IPS DF 6.9 (cell line): Measurements from ENCODE around the gene BTBD6.

Experiments
- DNase-seq: peaks from one replicate; pipeline ENCODE4 v3.0.0-alpha.2; 2013; ENCODE audit warnings: low read depth, low spot score
- H3K27ac ChIP-seq: one replicate; pipeline ENCODE4 v1.5.1; 2013; ENCODE audit warnings: low read length, control low read depth
- H3K27me3 ChIP-seq: 2 replicates; pipeline ENCODE4 v1.6.1; 2013; ENCODE audit warnings: mild to moderate bottlenecking, low read length; ENCODE audit not compliant: control insufficient read depth, insufficient read depth
- H3K36me3 ChIP-seq: 2 replicates; pipeline ENCODE4 v1.6.1; 2013; ENCODE audit warnings: low read length; ENCODE audit not compliant: control insufficient read depth, insufficient read depth
- H3K4me1 ChIP-seq: 2 replicates; pipeline ENCODE4 v1.6.1; 2013; ENCODE audit warnings: low read length; ENCODE audit not compliant: control insufficient read depth, insufficient read depth
- H3K4me3 ChIP-seq: 2 replicates; pipeline ENCODE4 v1.5.1; 2013; ENCODE audit warnings: mild to moderate bottlenecking, low read length
- H3K9me3 ChIP-seq: 2 replicates; pipeline ENCODE4 v1.6.1; 2013; ENCODE audit warnings: low read length, inconsistent platforms; ENCODE audit not compliant: control insufficient read depth, insufficient read depth
- WGBS: extraction: QIAGEN DNeasy Blood & Tissue Kit; methylation state at CpG from one replicate; pipeline ENCODE4 v1.1.7; 2013; ENCODE audit warnings: mixed read lengths, missing lambda C conversion rate; ENCODE audit not compliant: insufficient read length, insufficient coverage; 5-methylcytosine and 5-hydroxymethylcytosine counted together

Gene BTBD6

DNA sequence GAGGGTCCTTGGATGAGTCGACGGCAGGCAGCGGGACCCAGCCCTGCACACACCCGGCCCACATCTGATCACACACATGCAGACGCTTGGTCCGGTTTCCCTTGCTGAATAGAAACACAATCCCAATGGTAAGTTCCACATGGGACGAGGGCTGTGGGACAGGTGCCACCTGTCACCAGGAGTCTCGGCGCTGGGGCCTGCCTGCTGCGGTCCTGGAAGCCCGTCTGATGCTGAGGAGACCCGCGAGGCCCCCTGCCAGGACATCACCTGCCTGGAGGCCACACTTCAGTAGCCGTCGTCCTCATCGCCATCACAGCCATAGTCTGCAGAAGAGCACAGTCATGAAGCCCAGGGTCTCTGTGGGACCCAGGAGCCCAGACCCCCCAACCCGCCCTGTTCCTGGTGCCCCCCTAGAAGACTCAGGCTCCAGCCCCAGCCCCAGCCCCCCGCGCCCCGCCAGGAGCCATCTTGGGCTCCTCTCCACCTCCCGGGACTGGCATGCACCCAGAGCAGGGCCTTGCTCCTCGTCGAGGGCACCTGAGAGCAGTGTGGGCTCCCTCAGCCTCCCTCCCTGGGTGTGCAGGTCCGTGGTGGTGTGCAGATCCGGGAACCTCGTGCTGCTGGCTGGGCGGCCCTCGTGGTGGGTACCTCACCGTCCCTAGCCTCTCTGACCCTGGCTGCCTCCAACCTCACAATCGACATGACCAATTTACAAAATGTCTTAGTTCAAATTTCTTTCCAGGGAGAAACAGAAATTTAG is 37.9 kb upstream of the BTBD6 start:
- DNase-seq = no peak
- H3K4me3 ChIP-seq = no peak overlapping the region
- H3K9me3 ChIP-seq = no peaks in the 10 kb centered on the region
- no peaks in the 10 kb centered on the region; the same call in 1 of the 2 replicates for H3K36me3 ChIP-seq
- WGBS = no CpG with 5 or more reads among the region's 30 CpGs
- no peaks in the 10 kb centered on the region for H3K4me1 ChIP-seq
- no peak overlapping the region for H3K27ac ChIP-seq
- H3K27me3 ChIP-seq = no peaks in the 10 kb centered on the region

- no peak overlapping the region for H3K27ac ChIP-seq
- no peak for DNase-seq
- no CpG with 5 or more reads among the region's 23 CpGs for WGBS
- no peaks in the 10 kb centered on the region for H3K4me1 ChIP-seq
- no peak overlapping the region for H3K4me3 ChIP-seq
- H3K27me3 ChIP-seq = no peaks in the 10 kb centered on the region
- H3K9me3 ChIP-seq = no peaks in the 10 kb centered on the region
- H3K36me3 ChIP-seq = no peaks in the 10 kb centered on the region; the same call in 1 of the 2 replicates
Measured at GRCh38 chr14:105211086-105211757, 37.1 kb upstream of the BTBD6 start.

- H3K9me3 ChIP-seq = no peaks in the 10 kb centered on the region
- DNase-seq = no peak
- no CpG with 5 or more reads among the region's 9 CpGs for WGBS
- H3K27me3 ChIP-seq = no peaks in the 10 kb centered on the region
- H3K4me1 ChIP-seq = no peaks in the 10 kb centered on the region
- H3K4me3 ChIP-seq = no peak overlapping the region
- H3K27ac ChIP-seq = no peak overlapping the region
- H3K36me3 ChIP-seq = no peaks in the 10 kb centered on the region; the same call in 1 of the 2 replicates
Measured at GRCh38 chr14:105211758-105212089, 36.6 kb upstream of the BTBD6 start.

GRCh38 chr14:105212541-105213300 is 35.6 kb upstream of the BTBD6 start:
- DNase-seq = no peak
- H3K36me3 ChIP-seq = no peaks in the 10 kb centered on the region; the same call in 1 of the 2 replicates
- H3K27me3 ChIP-seq = no peaks in the 10 kb centered on the region
- H3K4me1 ChIP-seq = no peaks in the 10 kb centered on the region
- H3K4me3 ChIP-seq = no peak overlapping the region
- no peak overlapping the region for H3K27ac ChIP-seq
- H3K9me3 ChIP-seq = no peaks in the 10 kb centered on the region
- WGBS = no CpG with 5 or more reads among the region's 18 CpGs

DNA sequence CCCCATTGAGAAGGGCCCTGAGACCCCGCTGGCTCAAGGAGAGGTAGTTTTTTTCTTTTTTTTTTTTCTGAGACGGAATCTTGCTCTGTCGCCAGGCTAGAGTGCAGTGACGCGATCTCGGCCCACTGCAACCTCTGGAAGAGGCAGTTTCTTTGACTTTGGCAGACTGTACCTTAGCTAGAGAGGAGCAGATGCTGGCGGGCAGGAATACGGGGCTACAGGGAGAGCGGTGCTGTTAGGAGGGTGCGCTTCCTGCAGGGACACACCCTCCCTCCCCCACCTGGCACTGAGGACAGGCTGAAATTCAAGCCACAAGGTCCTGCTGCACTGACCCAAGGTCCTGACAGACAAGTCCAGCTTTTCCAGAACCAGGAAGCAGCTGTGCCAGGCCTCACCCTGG is 35.0 kb upstream of the BTBD6 start:
- Histone ChIP-seq H3K36me3 (no peaks in the 10 kb centered on the region; the same call in 1 of the 2 replicates), H3K4me3 (no peak overlapping the region)
- WGBS = no CpG with 5 or more reads among the region's 10 CpGs

GRCh38 chr14:105214324-105214915 is 33.9 kb upstream of the BTBD6 start:
- no peaks in the 10 kb centered on the region for H3K9me3 ChIP-seq
- WGBS = no CpG with 5 or more reads among the region's 14 CpGs
- H3K4me1 ChIP-seq = no peaks in the 10 kb centered on the region
- no peak for DNase-seq
- no peak overlapping the region for H3K4me3 ChIP-seq
- no peaks in the 10 kb centered on the region for H3K27me3 ChIP-seq
- H3K27ac ChIP-seq = no peak overlapping the region
- peaks cover 3% of the 10 kb centered on the region; the same call in 1 of the 2 replicates for H3K36me3 ChIP-seq

More for the DNA sequence above, 35.0 kb upstream of the BTBD6 start:
- no peak overlapping the region for H3K27ac ChIP-seq
- DNase-seq = no peak
- H3K27me3 ChIP-seq = no peaks in the 10 kb centered on the region
- no peaks in the 10 kb centered on the region for H3K4me1 ChIP-seq
- H3K9me3 ChIP-seq = no peaks in the 10 kb centered on the region

DNA sequence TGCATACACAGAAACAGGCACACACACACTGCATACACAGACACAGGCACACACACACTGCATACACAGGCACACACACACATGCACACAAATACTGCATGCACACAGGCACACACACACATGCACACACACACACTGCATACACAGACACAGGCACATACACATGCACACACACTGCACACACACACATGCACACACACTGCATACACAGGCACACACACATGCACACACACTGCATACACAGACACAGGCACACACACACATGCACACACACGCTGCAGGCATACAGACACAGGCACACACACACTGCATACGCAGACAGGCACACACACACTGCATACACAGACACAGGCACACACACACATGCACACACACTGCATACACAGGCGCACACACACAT is 32.7 kb upstream of the BTBD6 start:
- Histone ChIP-seq H3K4me3 (no peak overlapping the region), H3K27ac (no peak overlapping the region), H3K36me3 (peaks cover 3% of the 10 kb centered on the region; the same call in 1 of the 2 replicates), H3K9me3 (no peaks in the 10 kb centered on the region), H3K4me1 (no peaks in the 10 kb centered on the region), H3K27me3 (no peaks in the 10 kb centered on the region)
- DNase-seq = no peak
- WGBS = no CpG with 5 or more reads among the region's 3 CpGs

GRCh38 chr14:105216490-105217247 is 31.7 kb upstream of the BTBD6 start:
- H3K36me3 ChIP-seq = peaks cover 5% of the 10 kb centered on the region; the same call in 1 of the 2 replicates
- DNase-seq = no peak
- WGBS = no CpG with 5 or more reads among the region's 30 CpGs

DNA sequence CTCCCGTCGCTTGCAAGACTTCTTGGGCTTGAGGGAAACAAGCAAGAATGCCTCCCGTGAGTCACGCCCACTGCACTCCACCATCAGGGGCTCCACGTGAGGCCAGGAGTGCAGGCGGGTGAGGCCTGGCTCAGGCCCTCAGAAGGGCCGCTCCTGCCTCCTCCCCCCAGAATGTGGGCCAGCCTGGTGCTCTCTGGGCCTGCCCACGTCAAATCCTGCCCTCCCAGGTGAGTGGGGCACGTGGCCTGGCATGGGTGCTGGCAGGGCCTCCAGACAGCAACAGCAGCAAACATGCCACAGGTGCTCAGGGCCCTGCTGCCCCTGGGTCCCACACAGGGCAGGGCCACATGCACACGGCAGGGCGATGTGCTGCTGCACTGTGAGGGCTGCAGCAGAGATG is 30.6 kb upstream of the BTBD6 start:
- H3K27me3 ChIP-seq = no peaks in the 10 kb centered on the region
- no peaks in the 10 kb centered on the region for H3K9me3 ChIP-seq
- DNase-seq = no peak
- H3K27ac ChIP-seq = no peak overlapping the region
- no CpG with 5 or more reads among the region's 11 CpGs for WGBS
- H3K4me3 ChIP-seq = no peak overlapping the region
- H3K4me1 ChIP-seq = no peaks in the 10 kb centered on the region
- H3K36me3 ChIP-seq = peaks cover 5% of the 10 kb centered on the region; the same call in 1 of the 2 replicates

More at GRCh38 chr14:105216490-105217247, 31.7 kb upstream of the BTBD6 start:
- Histone ChIP-seq H3K9me3 (no peaks in the 10 kb centered on the region), H3K27me3 (no peaks in the 10 kb centered on the region), H3K4me1 (no peaks in the 10 kb centered on the region), H3K27ac (no peak overlapping the region), H3K4me3 (no peak overlapping the region)
